Posterior cingulate gyrus (tissue), 11 donors: ENCODE measurements around the gene ADGRE3.
A peak's percentile ranks its signal among the peaks of the same experiment; 100 is the strongest.
"Not testable (repeated sequence)": the region's sequence is repeated elsewhere in the genome, so short reads cannot be mapped to it uniquely, and the experiment has no call there.

ENCODE experiments used
- DNase-seq, 10 donors: peaks; one replicate each; pipeline versions ENCODE4 v3.0.0 to v3.0.0-alpha.2; 2020 to 2021; ENCODE audit warnings: mixed read lengths in 3 of 10
- intact Hi-C: fragments of 100-400 bp; cut with DNase I; formaldehyde crosslinking; loops from one replicate; pipeline ENCODE4 v1.15.1; 2023

The ADGRE3 gene

DNA sequence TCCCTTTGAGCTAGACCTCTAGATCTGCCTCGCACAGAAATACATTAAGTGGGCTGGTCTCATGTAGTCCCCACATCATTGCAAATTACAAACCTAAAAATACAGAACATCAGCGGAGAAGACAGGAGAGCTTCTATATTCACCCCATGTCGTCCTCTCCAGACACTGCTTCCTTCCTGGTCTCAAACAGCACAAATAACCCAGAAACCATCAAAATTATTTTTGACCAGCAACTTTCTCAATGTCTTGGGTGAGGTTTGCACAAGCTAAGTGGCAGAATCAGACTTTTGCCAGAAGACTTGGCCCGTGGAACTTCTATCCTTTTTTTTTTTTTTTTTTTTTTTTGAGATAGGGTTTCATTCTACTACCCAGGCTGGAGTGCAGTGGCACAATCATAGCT lies 63.6 kb downstream of the ADGRE3 start:
- DNase-seq, result no peak
- intact Hi-C loops, result no loop called here

DNA sequence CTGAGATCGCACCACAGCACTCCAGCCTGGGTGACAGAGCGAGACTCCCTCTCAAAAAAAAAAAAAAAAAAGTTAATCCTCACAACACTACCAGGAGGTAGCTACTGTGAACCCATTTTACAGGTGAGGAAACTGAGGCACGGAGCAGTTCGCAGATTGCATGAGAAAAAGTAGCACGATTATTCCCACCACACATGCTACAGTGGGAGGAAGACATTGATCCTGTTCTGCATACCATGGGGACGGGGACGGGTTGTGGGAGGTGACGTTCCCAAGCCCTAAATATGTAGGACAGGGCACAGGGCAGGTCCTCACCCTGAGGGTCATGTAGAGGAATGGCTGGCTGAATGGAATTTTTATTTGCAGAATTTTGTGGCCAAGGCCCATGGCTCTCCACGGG lies 68.0 kb downstream of the ADGRE3 start:
- intact Hi-C loops, result no loop called here
- DNase-seq, result no peak

DNA sequence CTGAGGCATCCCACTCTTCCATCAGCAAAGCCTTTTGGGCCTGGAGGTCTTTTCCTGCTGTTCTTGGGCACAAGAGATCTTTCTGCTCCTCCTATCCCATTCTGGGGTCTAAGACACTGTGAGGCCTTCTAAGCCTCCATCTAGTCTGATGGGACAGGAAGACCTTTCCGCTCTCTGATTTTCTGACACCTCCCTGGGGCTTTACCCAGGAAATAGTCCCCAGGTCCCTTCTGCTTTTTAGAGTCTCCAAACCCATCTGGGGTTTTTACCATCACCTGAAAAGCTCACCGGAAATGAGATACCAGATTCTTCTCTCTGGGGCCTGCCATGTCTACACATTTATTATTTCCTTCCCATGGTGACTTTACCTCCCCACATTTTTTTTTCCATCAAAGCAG lies 70.7 kb downstream of the ADGRE3 start:
- intact Hi-C loops, result no loop called here
- DNase-seq, result peak in 1 of 10 donors; percentile 3

DNA sequence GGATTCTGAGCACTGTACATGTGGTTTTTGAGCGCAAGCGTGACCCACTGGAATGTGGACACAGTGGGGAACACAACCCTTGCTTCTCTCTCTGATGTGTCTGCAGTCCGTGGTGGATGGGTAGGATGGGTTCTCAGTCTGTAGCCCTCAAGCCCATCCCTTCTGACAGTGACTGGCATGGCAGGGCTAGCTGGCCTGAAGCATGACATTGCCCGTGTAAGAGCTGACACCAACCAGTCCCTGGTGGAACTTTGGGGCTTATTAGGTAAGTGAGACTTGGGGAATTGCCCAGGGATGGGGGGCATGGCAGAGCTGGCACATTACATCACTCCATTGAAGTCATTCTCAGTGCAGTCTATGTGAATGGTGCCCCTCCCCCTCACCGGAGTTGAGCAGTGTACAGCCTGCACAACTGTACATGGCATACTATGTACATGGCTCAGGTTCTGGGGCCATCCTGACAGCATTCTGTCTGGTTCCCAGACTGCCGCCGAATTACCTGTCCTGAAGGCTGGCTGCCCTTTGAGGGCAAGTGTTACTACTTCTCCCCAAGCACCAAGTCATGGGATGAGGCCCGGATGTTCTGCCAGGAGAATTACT lies 75.0 kb downstream of the ADGRE3 start:
- intact Hi-C loops, result no loop called here
- DNase-seq, result peak in 1 of 10 donors; percentile 18

DNA sequence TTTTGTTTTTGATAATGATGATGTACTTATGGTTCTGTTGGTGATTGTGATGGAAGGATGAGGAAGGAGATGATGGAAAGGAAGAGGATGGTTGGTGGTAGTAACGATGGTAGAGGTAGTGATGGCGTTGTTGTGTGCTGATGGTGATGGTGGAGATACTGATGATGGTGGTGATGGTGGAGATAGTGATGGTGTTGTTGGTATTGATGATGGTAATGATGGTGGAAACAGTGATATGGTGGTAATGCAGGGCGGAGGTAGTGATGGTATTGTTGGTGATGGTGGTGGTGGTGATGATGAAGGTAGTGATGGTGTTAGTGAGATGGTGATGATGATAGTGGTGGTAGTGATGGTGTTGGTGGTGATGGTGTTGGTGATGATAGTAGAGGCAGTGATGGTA lies 79.1 kb downstream of the ADGRE3 start:
- intact Hi-C loops, result no loop called here
- DNase-seq, result no peak

DNA sequence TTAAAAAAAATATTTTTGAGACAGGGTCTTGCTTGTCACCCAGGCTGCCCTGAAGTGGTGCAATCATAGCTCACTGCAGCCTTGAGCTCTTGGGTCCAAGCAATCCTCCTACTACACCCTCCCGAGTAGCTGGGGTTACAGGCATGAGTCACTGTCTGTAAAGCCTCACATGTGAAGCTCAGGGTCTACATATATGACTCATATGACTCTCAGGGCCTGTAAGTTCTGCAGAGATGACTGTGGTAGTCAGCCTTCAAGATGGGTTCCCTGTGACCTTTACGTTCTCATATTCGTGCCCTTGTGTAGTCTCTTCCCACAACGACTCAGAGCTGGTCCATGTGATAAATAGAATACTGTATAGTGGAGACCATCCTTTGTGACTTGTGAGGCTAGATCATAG lies 85.2 kb downstream of the ADGRE3 start:
- intact Hi-C loops, DNase-seq: not testable (repeated sequence)

DNA sequence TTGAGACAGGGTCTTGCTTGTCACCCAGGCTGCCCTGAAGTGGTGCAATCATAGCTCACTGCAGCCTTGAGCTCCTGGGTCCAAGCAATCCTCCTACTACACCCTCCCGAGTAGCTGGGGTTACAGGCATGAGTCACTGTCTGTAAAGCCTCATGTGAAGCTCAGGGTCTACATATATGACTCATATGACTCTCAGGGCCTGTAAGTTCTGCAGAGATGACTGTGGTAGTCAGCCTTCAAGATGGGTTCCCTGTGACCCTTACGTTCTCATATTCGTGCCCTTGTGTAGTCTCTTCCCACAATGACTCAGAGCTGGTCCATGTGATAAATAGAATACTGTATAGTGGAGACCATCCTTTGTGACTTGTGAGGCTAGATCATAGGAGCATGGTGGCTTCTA lies 89.5 kb downstream of the ADGRE3 start:
- intact Hi-C loops, DNase-seq: not testable (repeated sequence)

DNA sequence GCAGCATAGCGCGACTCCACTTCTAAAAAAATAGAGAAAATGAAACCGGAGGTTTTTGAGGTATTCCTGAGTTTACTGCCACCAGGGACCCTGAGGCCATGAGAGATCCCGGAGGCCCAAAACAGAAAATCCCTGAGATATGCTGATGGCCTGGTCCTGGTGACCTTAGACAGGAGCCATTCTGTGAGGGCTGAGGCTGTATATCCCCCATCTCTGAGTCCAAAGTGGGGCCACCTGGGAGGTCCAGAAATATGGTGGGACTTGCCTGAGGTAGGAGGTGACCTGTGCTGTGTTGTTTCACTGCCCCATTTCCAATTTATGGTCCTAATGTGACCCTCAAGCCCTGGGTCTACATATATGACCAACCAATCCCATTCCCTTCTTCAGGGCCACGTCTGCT lies 90.3 kb downstream of the ADGRE3 start:
- peak in 1 of 10 donors; percentile 4 for DNase-seq
- intact Hi-C loops, result not testable (repeated sequence)

DNA sequence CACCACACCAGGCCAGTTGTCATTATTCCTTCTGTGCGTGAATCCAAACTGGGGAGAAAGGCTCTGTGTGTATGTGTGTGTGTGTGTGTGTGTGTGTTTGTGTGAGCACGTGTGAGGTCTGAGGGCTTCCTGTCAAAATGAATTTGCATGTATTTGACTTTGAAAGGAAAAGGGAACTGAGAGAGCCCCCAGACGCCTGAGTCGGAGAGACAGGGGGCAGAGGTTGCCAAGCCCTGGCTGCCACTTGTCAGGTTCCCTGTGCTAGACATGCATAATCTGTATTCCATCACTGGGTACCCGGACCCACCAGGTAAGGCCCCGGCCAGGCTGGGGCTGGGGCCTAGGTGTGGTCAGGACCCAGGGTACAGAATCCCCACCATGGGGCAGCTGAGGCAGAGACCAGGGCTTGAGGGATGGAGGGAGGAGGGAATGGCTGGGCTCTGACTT lies 91.7 kb downstream of the ADGRE3 start, which contains the start of gene CLEC17A:
Gene CLEC17A, plus strand, starts transcription at position 191 of the 447 bp plus-strand sequence. Its CDS starts 77 bp downstream, at position 268.
- intact Hi-C loops, result no loop called here
- DNase-seq, result peak in 1 of 10 donors; percentile 21

DNA sequence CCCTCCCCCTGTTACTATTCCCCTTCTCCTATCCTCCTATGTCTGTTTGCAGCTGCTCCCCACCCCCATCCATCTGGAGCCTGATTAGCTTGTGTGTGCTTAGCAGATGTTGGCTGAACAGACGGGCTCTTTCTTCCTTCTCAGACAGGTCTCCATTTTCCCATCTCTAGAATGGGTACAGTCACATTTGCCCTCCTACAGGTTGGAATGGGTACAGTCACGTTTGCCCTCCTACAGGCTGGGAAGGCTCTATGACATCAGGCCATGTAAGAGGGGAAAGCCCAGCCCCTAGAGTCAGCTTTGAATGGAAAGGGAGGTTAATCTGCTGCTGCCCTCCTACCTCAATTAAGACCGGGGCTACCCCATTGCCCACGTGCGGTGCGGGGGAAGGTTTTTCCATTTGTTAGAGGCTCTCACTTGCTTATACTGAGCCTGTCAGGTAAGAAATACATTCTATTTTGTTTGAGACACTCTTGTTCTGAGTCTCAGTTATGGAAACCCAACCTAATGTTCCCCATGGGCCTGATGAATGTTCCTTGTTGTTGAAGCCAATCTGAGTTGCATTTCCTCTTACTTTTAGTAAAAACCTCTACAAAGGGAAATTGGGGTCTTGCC lies 93.9 kb downstream of the ADGRE3 start:
- intact Hi-C loops, result no loop called here

DNA sequence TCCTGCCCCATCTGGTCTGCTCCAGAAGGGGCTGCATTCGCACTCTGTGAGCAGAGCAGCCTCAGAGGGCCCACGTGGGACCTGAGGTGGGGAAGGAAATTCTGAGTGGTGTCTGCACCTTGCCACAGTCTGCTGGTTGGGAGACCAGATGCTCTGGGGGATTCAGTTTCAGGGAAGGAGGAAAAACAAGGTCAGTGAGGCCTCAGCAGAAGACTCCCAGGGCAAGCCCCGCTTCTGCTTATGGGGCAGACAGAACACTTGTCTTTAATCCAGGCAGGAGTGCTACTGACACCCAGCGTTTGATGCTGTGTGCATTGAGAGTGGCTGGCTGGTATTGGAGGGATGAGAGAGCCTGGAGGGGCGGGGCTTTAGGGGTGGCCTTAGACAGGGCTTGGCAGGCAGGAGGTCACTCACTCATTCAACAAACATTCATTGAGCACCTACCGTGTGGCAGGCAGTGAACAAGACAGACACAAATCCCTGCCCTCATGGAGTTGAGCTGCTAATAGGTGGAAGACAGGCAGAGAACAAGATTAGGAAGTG lies 96.7 kb downstream of the ADGRE3 start:
- intact Hi-C loops, result no loop called here
- DNase-seq, result peak in 1 of 10 donors; percentile 37

More for the DNA sequence above, 93.9 kb downstream of the ADGRE3 start:
- DNase-seq, result peak in 2 of 10 donors; percentile 8 to 46

DNA sequence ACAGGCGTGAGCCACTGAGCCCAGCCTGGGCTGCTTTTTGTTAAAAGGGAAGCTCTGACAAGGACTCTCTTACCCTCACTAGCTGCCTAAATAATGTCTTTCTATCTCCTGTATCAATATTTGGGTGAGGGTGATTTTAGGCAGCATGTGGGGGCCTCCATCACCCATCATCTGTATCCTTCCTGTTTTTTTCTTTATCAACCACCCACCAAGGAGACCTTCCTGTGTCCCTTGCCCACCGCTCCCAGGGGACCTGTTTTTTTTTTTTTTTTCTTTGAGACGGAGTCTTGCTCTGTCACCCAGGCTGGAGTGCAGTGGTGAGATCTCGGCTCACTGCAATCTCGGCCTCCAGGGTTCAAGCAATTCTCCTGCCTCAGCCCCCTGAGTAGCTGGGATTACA lies 97.4 kb downstream of the ADGRE3 start:
- intact Hi-C loops, result no loop called here
- DNase-seq, result peak in 1 of 10 donors; percentile 26

DNA sequence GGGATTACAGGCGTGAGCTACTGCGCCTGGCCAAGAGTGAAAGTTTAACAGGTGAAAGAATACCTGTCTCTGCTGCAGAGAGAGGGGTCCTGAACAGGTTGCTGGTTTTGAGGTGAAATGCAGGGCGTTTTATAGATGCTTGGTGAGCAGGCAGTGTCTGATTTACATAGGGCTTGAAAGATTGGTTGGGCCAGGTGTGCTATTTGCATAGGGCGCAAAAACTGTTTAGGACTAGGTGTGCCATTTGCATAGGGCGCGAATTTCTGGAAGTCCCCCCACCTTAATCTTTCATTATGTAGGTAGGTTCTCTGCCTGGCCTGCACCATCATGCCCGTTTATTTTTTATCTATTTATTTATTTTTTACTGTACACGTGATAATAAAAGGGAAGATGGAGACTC lies 98.3 kb downstream of the ADGRE3 start:
- intact Hi-C loops, result no loop called here
- no peak for DNase-seq

DNA sequence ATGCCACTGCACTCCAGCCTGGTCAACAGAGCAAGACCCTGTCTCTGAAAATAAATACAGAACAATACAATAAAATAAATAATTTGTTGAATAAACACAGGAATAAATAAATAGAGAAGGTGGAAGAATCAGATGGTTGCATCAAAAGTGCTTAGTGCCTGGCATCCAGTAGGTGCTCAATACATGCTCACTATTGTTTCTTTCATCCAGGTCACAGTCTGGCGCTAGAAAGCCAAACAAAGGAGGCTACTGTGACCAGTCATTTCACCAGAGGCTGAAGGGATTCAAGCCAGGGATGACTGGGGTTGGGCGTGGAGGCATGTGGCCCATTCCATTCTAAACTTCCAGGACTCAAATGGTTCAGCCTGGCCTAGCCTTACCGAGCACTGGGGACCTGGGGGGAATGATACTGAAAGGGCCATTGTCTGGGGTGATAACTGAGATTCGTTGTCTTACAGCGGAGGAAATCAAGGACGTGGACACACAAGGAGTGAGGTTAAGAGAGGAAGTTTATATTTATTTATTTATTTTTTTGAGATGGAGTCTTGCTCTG lies 99.1 kb downstream of the ADGRE3 start:
- peak in 1 of 10 donors; percentile 8 for DNase-seq

DNA sequence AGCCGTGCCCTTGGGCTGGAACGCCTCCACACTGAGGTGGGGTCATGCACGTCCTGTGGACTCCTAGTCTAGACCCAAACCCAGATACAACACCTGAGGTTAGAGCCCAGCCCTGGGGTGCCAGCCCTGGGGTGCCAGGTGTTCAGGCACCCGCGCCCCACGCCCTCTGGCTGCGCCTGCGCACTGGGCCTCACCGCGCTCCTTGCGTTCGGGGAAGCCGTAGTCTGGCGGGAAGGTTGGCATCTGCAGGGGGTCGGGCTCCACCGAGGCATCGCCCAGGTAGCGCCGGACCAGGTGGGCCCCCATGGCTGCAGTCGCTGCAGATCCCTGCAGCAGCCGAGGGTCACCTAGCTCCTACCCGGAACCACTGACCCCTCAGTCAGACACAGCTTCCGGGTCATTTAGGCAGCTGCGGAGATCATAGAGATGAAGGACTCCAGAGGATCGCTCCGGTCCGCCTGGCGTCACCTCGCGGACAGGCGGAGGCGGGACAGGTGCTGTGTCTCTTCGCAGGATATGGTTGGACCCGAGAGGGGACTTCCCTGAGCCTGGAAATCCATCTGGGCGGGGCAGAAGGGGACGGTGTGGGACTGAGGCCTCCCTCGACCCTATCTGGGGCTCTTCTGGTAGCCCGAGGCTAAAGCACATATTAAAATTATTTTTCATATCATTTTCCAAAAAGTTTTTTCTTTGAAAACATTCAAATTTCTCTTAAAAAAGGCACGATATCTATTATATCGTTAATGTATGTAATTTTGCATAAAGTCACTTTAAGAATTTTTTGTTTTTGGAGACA lies 102.8 kb downstream of the ADGRE3 start, which contains the start of gene NDUFB7:
Gene NDUFB7, minus strand, starts transcription at position 372 of the 796 bp plus-strand sequence. Its CDS starts 66 bp downstream, at position 306.
- intact Hi-C loops, result no loop called here
- DNase-seq, result peak; percentile 91 to 99 (median 93)

More for the DNA sequence above, 99.1 kb downstream of the ADGRE3 start:
- intact Hi-C loops, result loop anchor here (2.0 kb wide), 1 partner anchor 313 kb away; no protein-coding TSS in a partner anchor

DNA sequence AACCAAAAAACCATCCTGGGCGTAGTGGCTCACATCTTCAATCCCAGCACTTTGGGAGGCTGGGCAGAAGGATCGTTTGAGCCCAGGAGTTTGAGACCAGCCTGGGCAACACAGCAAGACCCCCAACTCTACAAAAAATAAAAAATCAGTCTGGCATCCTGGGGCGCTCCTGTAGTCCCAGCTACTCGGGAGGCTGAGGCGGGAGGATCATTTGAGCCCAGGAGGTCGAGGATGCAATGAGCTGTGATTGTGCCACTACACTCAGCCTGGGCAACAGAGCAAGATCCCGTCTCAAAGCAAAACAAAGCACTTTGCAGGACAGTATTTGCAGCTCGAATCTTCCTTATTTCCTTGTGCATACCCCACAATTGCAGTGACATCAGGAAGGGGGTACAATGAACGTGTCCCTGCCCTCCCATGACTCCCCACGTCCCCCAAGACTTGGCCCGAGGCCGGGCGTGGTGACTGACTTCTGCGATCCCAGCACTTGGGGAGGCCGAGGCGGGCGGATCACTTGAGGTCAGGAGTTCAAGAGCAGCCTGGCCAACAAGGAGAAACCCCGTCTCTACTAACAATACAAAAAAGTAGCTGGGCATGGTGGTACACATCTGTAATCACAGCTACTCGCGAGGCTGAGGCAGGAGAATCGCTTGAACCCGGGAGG lies 103.6 kb downstream of the ADGRE3 start:
- DNase-seq, result peak in 1 of 10 donors; percentile 78

More for the DNA sequence above, 103.6 kb downstream of the ADGRE3 start:
- intact Hi-C loops, result no loop called here
